ENCODE data around the gene GOSR2.

GOSR2 gene

GRCh38 chr17:46901291-46901690 is 21.7 kb upstream of the GOSR2 start:
- TF ChIP-seq CTCF (IDR thresholded peaks at IDR 0.05; ENCODE audit: insufficient read depth, low read length, poor library complexity, severe bottlenecking): no peak
- DNase-seq (ENCODE audit: extremely low read depth, insufficient read length): no peak

GRCh38 chr17:46903762-46904672 is 18.9 kb upstream of the GOSR2 start:
- no peaks in the 10 kb centered on the region for H3K36me3 ChIP-seq (ENCODE audit: control insufficient read depth, insufficient read depth, low read length)
- no peak for DNase-seq (ENCODE audit: extremely low read depth, insufficient read length)
- no peak for TF ChIP-seq CTCF (IDR thresholded peaks at IDR 0.05; ENCODE audit: insufficient read depth, low read length, poor library complexity, severe bottlenecking)
- H3K4me3 ChIP-seq (replicated peaks; ENCODE audit: low read depth, low read length): no peak overlapping the region
- H3K27me3 ChIP-seq (replicated peaks; ENCODE audit: control insufficient read depth, insufficient read depth, low read length): no peaks in the 10 kb centered on the region; the same call in 1 of the 2 replicates

More at GRCh38 chr17:46901291-46901690, 21.7 kb upstream of the GOSR2 start:
- H3K36me3 ChIP-seq (ENCODE audit: control insufficient read depth, insufficient read depth, low read length): no peaks in the 10 kb centered on the region
- no peaks in the 10 kb centered on the region; the same call in 1 of the 2 replicates for H3K27me3 ChIP-seq (replicated peaks; ENCODE audit: control insufficient read depth, insufficient read depth, low read length)
- no peak overlapping the region for H3K4me3 ChIP-seq (replicated peaks; ENCODE audit: low read depth, low read length)

GRCh38 chr17:46908068-46908737 is 14.8 kb upstream of the GOSR2 start:
- Histone ChIP-seq H3K27me3 (replicated peaks; ENCODE audit: control insufficient read depth, insufficient read depth, low read length) (no peaks in the 10 kb centered on the region; the same call in none of the 2 replicates), H3K36me3 (ENCODE audit: control insufficient read depth, insufficient read depth, low read length) (no peaks in the 10 kb centered on the region), H3K4me3 (replicated peaks; ENCODE audit: low read depth, low read length) (no peak overlapping the region)
- DNase-seq (ENCODE audit: extremely low read depth, insufficient read length): no peak
- no peak for TF ChIP-seq CTCF (IDR thresholded peaks at IDR 0.05; ENCODE audit: insufficient read depth, low read length, poor library complexity, severe bottlenecking)

GRCh38 chr17:46910179-46910927 is 12.6 kb upstream of the GOSR2 start:
- Histone ChIP-seq H3K36me3 (ENCODE audit: control insufficient read depth, insufficient read depth, low read length) (no peaks in the 10 kb centered on the region), H3K4me3 (replicated peaks; ENCODE audit: low read depth, low read length) (no peak overlapping the region), H3K27me3 (replicated peaks; ENCODE audit: control insufficient read depth, insufficient read depth, low read length) (no peaks in the 10 kb centered on the region; the same call in none of the 2 replicates)
- no peak for DNase-seq (ENCODE audit: extremely low read depth, insufficient read length)
- no peak for TF ChIP-seq CTCF (IDR thresholded peaks at IDR 0.05; ENCODE audit: insufficient read depth, low read length, poor library complexity, severe bottlenecking)

- no peaks in the 10 kb centered on the region for H3K36me3 ChIP-seq (ENCODE audit: control insufficient read depth, insufficient read depth, low read length)
- DNase-seq (ENCODE audit: extremely low read depth, insufficient read length): no peak
- H3K4me3 ChIP-seq (replicated peaks; ENCODE audit: low read depth, low read length): no peak overlapping the region
- H3K27me3 ChIP-seq (replicated peaks; ENCODE audit: control insufficient read depth, insufficient read depth, low read length): no peaks in the 10 kb centered on the region; the same call in none of the 2 replicates
- no peak for TF ChIP-seq CTCF (IDR thresholded peaks at IDR 0.05; ENCODE audit: insufficient read depth, low read length, poor library complexity, severe bottlenecking)
Observed at GRCh38 chr17:46911311-46911710, 11.6 kb upstream of the GOSR2 start.

Measured in GM06990 (cell line).